OCI-LY1 (cell line): ENCODE results near the gene IGFBP2.

ENCODE experiments used
- CTCF ChIP-seq: fragments of 200-600 bp; sonication (generic), shearing (Covaris generic); IDR thresholded peaks from 2 replicates; pipeline ENCODE4 v1.5.1; 2017; ENCODE audit warnings: mild to moderate bottlenecking, antibody characterized with exemption, low read length, moderate library complexity, mixed read lengths
- EZH2 ChIP-seq: fragments of 200-600 bp; sonication (generic), shearing (Covaris generic); IDR thresholded peaks from 2 replicates; pipeline ENCODE4 v1.8.0; 2017; ENCODE audit warnings: borderline replicate concordance, mixed run types, mild to moderate bottlenecking, antibody characterized with exemption, low read length, moderate library complexity, mixed read lengths

- no peak for TF ChIP-seq EZH2
- TF ChIP-seq CTCF = peak; percentile 62
Observed at GRCh38 chr2:216698895-216699294, 65.7 kb downstream of the IGFBP2 start.
